Osteoblast (primary cell): Measurements from ENCODE around the gene SERPINB8. TPM values are rescaled to one million over a fixed set of nuclear protein-coding genes. Genes with fewer than 3 reads are reported as not detected.

Experiments
- DNase-seq: peaks from one replicate; pipeline ENCODE4 v3.0.0; 2011; ENCODE audit warnings: low spot score, mixed read lengths; ENCODE audit not compliant: insufficient read length; ENCODE audit errors: missing footprints
- H2AFZ ChIP-seq: 2 replicates; pipeline ENCODE4 v1.6.0; 2011; ENCODE audit warnings: mild to moderate bottlenecking, low read length
- H3K27ac ChIP-seq: 2 replicates; pipeline ENCODE4 v1.5.1; 2011; ENCODE audit warnings: mild to moderate bottlenecking, low read depth, low read length, moderate library complexity
- H3K27me3 ChIP-seq: 2 replicates; pipeline ENCODE4 v1.6.0; 2012; ENCODE audit warnings: mild to moderate bottlenecking, control low read depth, inconsistent platforms, low read length, moderate library complexity; ENCODE audit not compliant: insufficient read depth
- H3K36me3 ChIP-seq: 2 replicates; pipeline ENCODE4 v1.5.1; 2011; ENCODE audit warnings: mild to moderate bottlenecking, low read length, control low read depth, moderate library complexity; ENCODE audit not compliant: insufficient read depth
- H3K4me1 ChIP-seq: 2 replicates; pipeline ENCODE4 v1.5.1; 2011; ENCODE audit warnings: mild to moderate bottlenecking, low read length, control low read depth, moderate library complexity; ENCODE audit not compliant: insufficient read depth
- H3K4me2 ChIP-seq: 2 replicates; pipeline ENCODE4 v1.6.0; 2011; ENCODE audit warnings: mild to moderate bottlenecking, low read length; ENCODE audit not compliant: insufficient read depth
- H3K4me3 ChIP-seq: fragments of 200-600 bp; sonication (generic); 3 replicates; pipeline ENCODE4 v1.5.1; 2012; ENCODE audit warnings: mild to moderate bottlenecking, low read length, inconsistent platforms; ENCODE audit not compliant: insufficient read depth
- H3K79me2 ChIP-seq: 2 replicates; pipeline ENCODE4 v1.6.0; 2012; ENCODE audit warnings: mild to moderate bottlenecking, low read length, control low read depth, inconsistent platforms; ENCODE audit not compliant: insufficient read depth
- H3K9me3 ChIP-seq: 2 replicates; pipeline ENCODE4 v1.5.1; 2011; ENCODE audit warnings: low read depth, low read length, control low read depth
- H4K20me1 ChIP-seq: 2 replicates; pipeline ENCODE4 v1.6.0; 2012; ENCODE audit warnings: mild to moderate bottlenecking, low read length, control low read depth; ENCODE audit not compliant: insufficient read depth
- CTCF ChIP-seq: IDR thresholded peaks from 2 replicates; pipeline ENCODE4 v1.5.1; 2011; ENCODE audit warnings: mild to moderate bottlenecking, low read depth, low read length, moderate library complexity; ENCODE audit errors: extremely low read depth
- total RNA-seq: library from RNA; depleted of rRNA; stranded (reverse); fragments of >200 nt; gene quantifications from 2 replicates; pipeline ENCODE4 v1.2.3, GENCODE V29; 2012

SERPINB8 gene
- total RNA-seq, 1 donor = 30.4 TPM

GRCh38 chr18:63999871-64000270, 30.0 kb downstream of the SERPINB8 start:
- no peak for DNase-seq
- H2AFZ ChIP-seq = no peak overlapping the region
- peaks cover 2% of the 10 kb centered on the region for H4K20me1 ChIP-seq
- no peak overlapping the region for H3K4me2 ChIP-seq
- H3K36me3 ChIP-seq = no peaks in the 10 kb centered on the region
- H3K4me1 ChIP-seq = peaks cover 14% of the 10 kb centered on the region
- H3K9me3 ChIP-seq = peaks cover 2% of the 10 kb centered on the region
- H3K27me3 ChIP-seq = peaks cover 19% of the 10 kb centered on the region
- H3K79me2 ChIP-seq = no peaks in the 10 kb centered on the region
- no peak overlapping the region for H3K4me3 ChIP-seq
- no peak overlapping the region for H3K27ac ChIP-seq
- TF ChIP-seq CTCF = no peak

DNA sequence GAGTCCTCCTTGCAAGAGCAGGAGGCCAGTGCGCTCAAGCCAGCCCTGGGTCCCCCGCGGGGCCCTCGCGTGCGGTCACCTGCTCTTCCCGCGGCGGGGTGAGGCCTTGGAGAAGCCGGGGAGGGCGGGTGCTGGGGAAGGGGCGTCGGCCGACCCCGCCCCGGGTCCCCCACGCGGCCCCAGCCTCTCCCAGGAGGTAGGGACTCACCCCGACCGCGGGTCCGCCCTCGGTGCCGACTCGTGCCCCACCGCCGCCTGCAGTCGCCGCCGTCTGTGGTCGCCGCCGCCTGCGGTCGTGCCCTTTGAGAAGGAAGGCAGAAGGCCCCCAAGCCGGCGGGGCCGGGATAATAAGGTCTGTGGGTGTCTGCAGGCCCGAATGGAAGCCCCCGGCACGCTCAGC, 32.7 kb downstream of the SERPINB8 start:
- Histone ChIP-seq H3K27me3 (peaks cover 19% of the 10 kb centered on the region), H3K4me2 (no peak overlapping the region), H3K36me3 (no peaks in the 10 kb centered on the region), H3K9me3 (no peaks in the 10 kb centered on the region), H3K4me3 (no peak overlapping the region), H3K27ac (no peak overlapping the region), H3K79me2 (no peaks in the 10 kb centered on the region), H2AFZ (no peak overlapping the region), H3K4me1 (peaks cover 4% of the 10 kb centered on the region), H4K20me1 (no peaks in the 10 kb centered on the region)
- DNase-seq = no peak
- TF ChIP-seq CTCF = no peak

DNA sequence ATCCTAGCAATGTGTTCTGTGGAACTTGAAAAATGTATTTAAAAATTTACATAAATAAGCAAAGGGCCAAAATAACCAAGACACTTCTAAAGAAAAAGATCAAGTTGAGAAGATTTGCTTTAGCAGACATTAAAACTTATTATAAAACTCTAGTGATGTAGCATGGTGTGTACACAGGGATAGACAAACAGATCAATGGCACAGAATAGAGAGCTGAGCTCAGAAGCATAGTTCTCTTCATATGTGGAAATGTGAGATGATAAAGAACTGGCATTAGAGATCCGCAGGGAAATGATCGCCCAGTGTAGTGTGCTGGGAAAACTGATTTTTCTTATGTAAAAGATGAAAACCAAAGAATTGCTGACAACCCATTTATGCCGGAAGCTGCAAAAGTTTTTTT, 39.4 kb downstream of the SERPINB8 start:
- H3K9me3 ChIP-seq = no peaks in the 10 kb centered on the region
- no peaks in the 10 kb centered on the region for H3K27me3 ChIP-seq
- no peaks in the 10 kb centered on the region for H3K79me2 ChIP-seq
- DNase-seq = no peak
- no peak for TF ChIP-seq CTCF
- no peak overlapping the region for H2AFZ ChIP-seq
- no peaks in the 10 kb centered on the region for H3K4me1 ChIP-seq
- H3K36me3 ChIP-seq = no peaks in the 10 kb centered on the region
- H3K4me2 ChIP-seq = no peak overlapping the region
- H3K4me3 ChIP-seq = no peak overlapping the region
- no peak overlapping the region for H3K27ac ChIP-seq
- no peaks in the 10 kb centered on the region for H4K20me1 ChIP-seq

GRCh38 chr18:64011513-64011912, 41.6 kb downstream of the SERPINB8 start:
- H3K27me3 ChIP-seq = no peaks in the 10 kb centered on the region
- H3K4me1 ChIP-seq = no peaks in the 10 kb centered on the region
- H4K20me1 ChIP-seq = no peaks in the 10 kb centered on the region
- no peak overlapping the region for H2AFZ ChIP-seq
- no peak for TF ChIP-seq CTCF
- no peak for DNase-seq
- H3K36me3 ChIP-seq = no peaks in the 10 kb centered on the region
- no peaks in the 10 kb centered on the region for H3K9me3 ChIP-seq
- no peak overlapping the region for H3K27ac ChIP-seq
- H3K4me2 ChIP-seq = no peak overlapping the region
- H3K79me2 ChIP-seq = no peaks in the 10 kb centered on the region
- H3K4me3 ChIP-seq = no peak overlapping the region
